Stimulated activated CD4-positive, alpha-beta T cell treated with anti-CD3 and anti-CD28 coated beads, Interleukin-4, amount 100 ng/mL, for 4 hours (primary cell): ENCODE results near the gene TPRA1.

ENCODE experiments used
- DNase-seq, 2 experiments: peaks; one replicate each; pipeline ENCODE4 v3.0.0-alpha.2; 2020

Gene TPRA1

DNA sequence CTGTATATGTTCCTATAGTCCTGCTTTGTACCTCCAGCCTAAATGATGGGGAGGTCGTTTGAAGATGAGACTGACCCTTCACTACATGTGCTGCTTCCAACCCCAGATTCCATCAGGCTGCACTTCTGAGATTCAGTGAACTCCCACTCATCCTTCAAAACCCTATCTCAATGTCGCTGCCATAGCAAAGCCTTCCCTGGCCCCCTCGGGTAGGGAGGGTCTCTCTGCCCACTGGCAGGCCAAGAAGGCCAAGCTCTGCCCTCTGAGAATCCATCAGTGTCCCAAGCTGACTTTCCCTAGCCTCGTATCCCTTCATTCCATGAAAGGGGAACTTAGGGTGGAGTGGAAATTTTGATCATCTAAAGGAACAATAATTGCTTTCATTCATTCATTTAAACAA lies 35.4 kb downstream of the TPRA1 start:
- no peak for DNase-seq

GRCh38 chr3:127552038-127552437 lies 38.5 kb downstream of the TPRA1 start:
- DNase-seq: no peak

DNA sequence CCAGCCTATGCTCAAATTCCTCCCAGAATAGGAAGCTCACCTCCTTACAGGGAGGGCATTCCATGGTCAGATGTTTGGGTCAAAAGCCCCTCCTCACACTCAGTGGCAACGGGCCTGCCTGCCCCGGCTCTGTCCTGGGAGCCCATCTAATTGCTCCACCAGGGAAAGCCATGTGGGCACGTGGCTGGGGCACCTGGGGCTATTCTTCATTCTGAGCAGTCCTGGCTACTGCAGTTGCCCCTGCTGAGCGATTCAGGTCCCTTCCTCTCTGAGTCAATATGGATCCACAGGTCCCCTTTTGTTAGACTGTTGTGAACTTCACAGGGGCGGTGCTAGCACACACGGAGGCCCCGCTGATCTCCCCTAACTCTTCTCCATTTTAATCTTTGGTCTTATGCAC lies 39.4 kb downstream of the TPRA1 start:
- no peak for DNase-seq

DNA sequence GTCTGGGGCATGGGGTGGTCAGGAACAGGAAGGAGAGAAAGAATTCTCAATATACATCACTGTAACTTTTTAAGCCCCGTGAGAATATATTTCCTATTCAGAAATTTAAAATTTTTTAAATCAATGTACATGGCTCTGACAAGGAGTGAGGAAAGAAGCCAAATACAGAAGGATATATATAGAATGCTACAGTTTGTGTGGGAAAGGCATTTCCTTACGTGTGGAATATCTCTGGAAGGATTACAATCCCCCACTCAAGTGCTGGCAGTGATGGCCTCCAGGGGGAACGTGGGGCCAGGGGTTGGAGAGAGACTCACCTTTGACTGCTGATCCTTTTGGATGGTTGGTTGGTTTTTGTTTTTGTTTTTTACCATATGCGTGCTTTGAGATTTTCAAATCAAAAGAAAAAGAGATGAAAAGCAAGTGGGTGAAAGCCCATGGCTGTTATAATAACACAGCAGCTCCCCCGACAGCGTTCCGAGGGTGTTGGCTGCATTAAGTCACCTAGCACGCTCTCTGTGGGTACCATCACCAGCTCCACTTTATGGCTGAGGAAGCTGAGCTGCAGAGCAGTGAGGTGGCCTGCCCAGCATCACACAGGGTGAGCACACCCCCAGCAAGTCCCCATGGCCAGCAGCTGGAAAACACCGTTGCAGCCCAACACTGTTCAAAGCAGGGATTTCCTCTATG lies 39.9 kb downstream of the TPRA1 start:
- no peak for DNase-seq

DNA sequence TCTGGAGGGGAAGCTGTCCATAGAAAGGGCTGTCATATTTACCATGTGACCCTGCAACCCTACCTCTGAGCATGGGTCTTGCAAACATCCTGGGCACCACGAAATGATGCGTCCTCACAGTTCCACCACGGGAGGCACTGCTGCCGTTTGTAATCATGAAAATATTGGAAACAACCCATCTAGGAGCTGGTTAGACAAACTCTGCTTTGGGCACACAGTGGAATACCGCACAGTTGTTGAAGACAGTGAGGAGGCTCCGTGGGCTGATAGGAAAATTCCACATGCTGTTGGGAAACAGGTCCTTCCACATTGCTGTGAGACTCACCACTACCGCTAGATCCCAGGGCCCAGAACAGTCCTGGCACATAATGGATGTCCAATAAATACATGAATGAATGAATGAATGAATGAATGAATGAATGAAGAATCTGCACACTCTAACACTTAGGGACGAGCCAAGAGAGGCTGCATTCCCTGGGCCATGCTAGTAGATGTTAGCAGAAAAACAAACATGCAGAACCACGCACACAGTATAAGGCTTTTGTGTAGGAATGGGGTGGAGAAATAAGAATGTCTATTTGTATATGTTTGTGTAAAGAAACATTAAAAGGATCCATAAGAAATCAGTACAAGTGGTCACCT lies 40.6 kb downstream of the TPRA1 start:
- no peak for DNase-seq

GRCh38 chr3:127547761-127548605 lies 42.5 kb downstream of the TPRA1 start:
- DNase-seq: peak; percentile 68 to 82

DNA sequence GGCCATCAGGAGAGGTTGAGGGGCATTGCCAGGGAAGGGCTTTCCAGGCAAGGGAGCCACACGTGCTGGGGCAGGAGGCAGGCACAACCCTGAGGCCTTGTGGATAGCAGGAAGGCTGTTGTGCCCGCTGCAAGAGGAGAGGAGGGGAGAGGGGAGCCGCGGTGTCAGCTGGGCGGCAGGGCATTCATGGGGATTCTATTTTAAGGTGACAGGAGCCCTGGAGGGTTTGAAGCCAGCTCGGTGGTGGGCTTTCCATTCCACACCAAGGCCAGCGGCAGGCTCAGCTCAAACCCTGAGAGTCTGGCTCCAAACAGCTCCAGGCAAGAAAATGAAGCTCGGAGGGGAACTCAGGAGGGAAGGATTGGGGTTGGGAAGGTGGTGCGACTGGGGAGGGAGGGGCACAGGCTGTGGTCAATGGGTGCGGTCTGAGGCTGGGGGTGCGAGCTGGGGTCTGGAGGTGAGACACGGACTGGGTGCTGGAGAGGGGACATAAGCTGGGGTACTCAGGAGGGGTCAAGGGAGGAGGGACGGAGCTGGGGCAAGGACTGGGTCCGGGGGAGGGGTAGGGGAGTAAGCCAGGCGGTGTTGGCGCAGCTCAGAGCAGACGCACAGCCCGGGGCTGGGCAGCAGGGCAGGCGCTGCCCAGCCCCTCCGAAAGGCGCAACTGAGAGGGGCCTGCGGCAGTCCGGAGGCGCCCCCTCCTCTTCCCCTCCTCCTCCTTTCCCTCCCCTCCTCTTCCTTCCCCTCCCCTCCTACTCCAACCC lies 43.4 kb downstream of the TPRA1 start:
- no peak for DNase-seq

DNA sequence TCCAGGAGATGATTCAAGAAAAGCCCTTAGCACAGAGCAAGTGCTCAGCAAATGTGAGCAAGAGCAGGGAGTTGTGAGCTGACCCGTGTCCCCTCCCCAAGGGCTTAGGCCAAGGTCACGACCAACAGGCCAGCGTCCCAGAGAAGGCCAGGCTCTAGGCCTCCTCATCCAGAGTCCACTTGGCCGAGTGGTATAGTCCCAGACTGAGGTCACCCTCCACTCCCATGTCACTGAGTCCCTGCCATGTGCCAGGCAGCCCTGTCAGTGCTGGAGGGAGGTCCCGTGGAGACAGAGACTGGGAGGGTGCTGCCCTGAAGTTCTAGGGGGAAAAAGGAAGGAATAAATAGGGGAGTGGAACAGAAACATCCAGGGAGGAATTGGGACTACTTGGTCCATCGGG lies 44.0 kb downstream of the TPRA1 start:
- no peak for DNase-seq

DNA sequence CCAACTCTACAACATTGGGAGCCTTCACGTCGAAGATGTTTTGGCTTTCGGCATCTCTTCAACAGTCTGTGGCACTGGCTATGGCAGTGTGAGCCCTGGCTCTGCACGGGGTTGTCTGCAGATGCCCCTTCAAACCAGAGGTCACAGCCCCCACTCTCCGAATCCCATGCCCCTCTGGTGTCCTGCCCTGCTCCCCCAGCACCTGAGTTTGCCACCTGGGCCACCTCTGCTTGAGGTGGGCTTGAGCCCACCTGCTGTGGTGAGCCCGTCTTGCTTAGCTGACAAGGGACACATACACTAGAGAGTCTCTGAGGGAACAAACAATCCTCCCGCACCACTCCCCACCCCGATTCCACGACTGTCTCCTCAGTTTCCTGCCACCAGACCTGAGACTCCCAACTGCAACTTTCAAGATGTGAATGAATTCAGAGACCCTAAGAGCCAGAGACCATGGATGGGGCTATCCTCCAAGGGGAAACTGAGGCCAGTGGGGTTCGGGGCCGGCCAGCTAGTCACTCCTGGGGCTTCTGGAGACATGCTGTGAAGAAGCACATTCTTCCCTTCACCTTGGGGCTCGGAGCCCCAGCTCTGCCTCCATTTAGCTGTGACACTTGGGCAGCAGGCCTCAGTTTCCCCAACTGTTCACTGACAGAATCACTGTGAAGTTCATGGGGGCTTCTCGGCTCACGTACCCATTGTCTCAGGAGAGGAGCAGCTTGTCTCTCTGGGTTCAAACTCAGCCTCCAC lies 44.6 kb downstream of the TPRA1 start:
- DNase-seq: no peak

DNA sequence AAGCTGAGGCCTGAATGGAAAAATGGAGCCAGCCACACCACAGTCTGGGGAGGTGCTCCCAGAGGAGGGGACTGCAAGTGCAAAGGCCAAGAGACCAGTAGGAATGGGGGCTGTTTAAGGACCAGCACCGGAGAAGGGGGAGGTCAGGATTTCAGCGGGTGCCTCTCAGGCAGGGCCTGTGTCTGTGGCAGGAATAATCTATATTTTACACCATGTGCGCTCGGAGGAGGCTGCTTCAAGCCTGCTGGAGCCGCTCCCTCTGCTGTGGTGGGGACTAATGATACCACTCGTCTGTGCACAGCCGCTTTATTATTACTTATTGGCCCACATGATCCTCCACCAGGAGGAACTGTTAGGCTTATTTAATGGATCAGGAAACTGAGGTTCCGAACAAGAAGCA lies 45.3 kb downstream of the TPRA1 start:
- no peak for DNase-seq

DNA sequence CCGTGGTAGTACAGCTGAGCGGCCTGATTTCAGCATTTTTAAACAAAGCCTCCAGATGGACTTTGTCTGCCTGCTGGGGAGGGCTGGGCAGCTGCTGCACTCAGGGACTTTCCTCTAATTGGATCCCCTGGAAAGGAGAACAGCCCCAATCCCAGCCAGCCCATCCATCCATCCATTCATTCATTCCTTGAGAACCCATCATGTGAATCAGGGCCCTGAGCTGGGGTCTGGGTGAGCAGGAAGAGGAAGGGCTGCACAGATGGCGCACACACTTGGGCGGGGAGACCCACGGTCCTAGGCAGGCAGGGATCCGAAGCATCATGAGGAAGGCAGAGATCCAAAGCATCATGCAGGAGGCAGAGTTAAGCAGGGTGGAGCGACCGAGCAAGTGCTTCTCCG lies 45.7 kb downstream of the TPRA1 start:
- no peak for DNase-seq

DNA sequence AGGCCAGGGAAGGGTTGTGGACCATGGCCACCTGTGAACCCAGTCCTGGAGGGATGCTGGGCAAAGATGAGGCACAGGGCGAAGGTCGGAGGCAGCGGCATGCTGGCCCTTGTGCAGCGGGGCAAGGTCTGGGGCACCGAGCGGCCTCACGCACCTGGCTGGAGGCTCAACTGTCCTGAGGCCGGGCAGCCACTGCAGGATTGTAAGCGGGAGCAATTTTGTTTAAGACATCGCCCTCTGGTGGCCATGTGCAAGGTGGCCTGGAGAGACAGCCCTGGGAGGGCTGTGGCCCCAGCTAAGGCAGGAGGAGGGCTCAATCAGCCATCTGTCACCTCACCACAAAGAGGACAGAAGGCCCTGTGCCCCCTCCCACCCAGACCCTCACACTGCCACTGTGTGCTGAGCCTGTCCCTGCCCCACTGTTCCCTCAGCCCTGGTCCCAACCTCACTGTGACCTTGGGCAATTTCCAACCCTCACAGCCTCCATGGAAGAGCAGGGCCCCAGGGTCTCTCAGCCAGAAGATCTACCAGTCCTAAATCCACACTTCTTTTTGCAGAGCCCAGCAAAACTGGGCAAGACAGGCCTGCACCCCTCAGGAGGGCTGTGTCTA lies 46.2 kb downstream of the TPRA1 start:
- DNase-seq: peak; percentile 46 to 62

DNA sequence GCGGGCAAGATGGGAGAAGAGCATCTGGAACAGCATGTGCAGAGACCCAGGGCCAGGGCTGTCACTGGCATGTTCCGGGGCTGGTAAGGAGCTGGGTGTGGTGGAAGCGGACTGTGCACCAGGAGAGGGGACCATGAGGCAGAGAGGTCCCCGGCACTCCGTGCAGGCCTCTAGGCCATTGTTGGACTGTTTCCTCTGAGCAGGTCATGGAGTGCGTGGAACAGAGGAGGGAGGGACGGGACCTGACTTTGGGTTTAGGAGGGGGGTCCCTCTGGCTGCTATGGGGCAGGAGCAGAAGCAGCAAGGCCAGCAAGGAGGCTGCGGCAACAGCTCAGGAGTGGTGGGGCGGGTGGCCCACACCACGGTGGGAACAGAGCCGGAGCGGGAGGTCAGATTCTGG lies 47.1 kb downstream of the TPRA1 start:
- DNase-seq: no peak

DNA sequence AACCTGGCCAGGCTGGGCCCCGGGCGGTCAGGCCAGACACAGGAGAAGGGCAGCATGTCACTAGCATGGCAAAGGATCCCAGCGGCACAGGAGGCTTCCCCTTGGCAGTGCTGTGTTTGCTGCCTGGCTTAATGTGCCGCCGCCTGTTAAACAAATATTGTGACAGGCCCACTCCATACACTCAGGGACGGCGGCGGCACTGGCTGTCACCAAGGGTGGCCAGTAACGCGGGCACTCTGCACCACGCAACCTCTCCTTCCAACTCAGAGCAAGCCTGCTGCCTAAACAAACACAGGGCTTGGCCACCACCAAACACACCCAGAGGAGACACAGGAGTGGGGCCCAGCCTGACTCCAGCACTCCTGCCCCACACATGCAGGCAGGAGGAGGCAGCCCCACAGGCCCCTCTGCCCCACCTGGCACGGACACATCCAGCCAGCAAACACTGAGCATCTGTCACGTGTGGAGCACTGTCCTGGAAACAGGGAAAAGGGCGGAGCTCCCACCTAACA lies 48.0 kb downstream of the TPRA1 start:
- no peak for DNase-seq

DNA sequence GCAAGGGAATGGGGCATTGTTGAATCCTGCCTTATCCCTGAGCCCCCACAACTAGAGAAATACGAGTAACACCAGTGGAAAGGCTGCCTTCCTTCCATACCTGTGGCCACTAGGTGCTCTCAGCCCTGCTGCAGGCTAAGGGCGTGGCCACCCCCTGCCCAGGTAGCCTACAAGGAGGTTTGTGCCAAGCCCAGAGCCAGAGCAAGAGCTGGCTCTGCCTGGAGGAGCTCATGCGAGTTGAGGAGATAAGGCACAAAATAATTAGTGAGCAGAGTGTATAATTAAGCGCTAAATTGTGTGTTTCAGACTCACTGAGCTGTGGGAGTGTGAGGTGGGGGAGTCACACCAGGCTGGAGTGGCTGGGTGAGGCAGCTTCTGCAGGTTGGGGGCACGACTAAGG lies 49.2 kb downstream of the TPRA1 start:
- DNase-seq: no peak

GRCh38 chr3:127539366-127540060 lies 51.0 kb downstream of the TPRA1 start:
- DNase-seq: no peak

- DNase-seq: no peak
Observed at GRCh38 chr3:127538569-127538968, 52.0 kb downstream of the TPRA1 start.

DNA sequence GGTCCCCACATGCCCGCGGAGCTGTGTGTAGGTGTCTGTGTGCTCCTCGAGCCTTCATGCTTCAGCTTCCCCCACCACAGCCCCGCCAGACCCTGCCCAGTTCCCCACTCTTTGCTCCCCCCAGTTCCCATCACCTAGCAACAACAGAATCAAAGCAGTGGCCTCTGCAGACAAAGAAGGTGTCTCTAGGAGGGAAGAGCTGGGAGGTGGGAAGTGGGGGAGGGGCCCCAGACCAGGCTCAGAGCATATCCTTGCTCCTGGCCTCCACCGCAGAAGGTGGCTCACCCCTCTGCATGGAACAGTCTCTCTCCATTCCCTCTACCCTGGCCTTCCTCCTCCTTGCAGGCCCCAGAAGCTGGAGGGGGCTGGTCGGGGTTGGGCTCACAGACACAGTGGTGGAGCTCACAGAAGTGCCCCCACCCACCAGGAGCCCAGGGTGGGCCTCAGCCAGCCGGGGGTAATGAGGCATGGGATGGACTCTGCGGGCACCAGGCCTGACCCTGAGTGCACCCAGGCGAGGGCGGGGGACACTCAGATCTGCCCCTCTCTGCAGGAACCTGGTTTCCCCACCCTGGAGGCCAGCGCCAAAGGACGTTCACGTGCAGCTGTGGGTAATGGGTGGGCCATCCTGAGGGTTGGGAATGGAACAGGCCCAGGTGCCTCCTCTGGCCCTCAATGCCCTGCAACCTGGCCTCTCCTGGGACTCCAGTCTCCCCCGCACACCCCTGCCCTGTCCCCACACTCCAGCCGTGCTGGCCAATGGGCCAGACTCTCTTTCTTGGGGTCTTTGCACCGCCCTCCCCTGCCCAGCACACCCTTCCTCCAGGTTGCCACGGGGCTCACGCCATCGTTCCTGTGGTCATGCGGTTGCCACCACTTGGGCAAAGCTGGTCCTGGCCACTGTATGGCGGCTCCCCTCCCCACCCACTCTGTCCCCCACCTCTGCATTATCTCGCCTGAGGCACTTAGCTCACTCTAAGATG lies 53.4 kb downstream of the TPRA1 start:
- no peak for DNase-seq

GRCh38 chr3:127535901-127536829 lies 54.4 kb downstream of the TPRA1 start:
- DNase-seq: peak in 1 of 2 experiments; percentile 23
